GM19193 (cell line): Measurements from ENCODE around the gene BTNL9.

Experiments used
- POLR2A ChIP-seq: IDR thresholded peaks from 4 replicates; pipeline ENCODE4 v1.6.1; 2011; ENCODE audit not compliant: insufficient read depth, insufficient read length; ENCODE audit errors: extremely low read depth

BTNL9 gene

DNA sequence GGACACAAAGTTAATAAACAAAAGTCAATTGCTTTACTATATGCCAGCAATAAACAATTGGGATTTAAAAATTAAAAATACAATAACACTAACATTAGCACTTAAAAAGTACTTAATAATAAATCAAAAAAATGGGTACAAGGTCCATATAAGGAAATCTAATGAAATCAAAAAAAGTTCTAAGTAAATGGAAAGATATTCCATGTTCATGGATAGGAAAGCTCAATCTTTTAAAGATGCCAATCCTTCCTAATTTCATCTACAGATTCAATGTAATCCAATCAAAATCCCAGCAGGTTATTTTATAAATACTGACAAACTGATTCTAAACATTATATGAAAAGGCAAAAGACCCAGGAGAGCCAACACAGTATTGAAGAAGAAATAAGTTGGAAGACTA lies 41.9 kb downstream of the BTNL9 start:
- no peak for TF ChIP-seq POLR2A

DNA sequence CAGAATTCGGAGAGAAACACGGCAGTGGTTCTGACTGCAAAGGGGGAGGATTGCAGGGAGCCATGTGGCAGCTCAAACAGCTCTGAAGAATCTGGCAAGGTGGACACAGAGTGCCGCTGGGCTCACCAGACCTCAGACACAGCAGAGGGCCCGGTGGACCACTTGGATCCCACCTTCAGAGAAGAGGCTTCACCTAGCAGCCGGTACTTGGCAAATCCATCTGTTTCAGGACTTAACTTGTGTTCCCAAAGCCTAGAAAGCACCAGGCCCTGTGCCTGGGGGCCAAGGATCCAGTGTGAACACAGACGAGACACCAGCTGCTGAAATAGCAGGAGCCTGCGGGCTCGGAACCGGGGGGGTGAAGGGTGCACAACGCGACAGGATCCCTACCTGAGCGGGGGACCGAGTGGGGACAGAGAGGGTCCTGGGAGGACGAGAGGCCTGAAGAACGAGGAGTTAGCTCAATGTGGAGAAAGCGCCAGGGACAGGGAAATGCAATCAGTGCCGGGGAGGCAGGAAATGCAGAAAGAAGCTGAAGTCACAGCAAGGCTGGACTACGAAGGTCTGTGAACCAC lies 44.6 kb downstream of the BTNL9 start:
- TF ChIP-seq POLR2A, result no peak

DNA sequence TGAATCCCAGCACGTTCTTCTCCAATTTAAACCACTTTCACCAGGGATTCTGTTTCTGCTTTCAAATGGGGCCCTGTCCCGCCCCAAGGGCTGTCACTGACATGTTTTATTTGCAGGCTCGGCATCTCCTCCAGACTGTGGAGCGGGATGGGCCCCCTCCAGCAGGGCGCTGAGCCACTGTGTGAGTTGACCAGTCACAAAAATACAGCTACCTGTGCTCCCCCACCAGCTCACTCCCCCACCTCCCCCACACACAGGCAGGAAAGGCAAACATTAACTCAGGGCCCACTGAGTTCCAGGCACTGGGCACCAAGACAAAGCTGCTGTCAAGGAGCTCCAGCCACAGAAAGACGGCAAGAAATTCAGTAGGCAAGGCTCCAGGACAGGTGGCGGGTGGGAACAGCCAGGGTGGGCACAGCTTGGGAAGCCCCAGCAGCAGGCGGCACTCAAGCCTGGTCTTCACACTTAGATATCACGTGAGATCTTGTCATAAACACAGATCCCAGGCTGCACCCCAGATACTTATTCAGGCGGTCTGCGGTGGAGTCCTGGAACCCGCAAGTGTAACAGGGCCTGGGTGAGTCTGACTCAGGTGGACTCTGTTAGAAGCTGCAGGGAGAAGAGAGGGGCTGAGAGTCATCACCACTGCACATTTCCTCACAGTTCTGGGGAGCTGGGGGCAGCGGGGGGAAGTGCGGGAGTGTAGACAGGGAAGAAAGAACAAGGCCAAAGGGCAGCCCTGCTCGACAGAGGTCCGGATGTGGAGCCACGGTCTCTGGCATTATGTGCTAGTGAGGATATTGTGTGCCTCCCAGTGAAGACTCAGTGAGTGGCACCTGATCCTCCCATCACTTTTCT lies 46.2 kb downstream of the BTNL9 start:
- no peak for TF ChIP-seq POLR2A

DNA sequence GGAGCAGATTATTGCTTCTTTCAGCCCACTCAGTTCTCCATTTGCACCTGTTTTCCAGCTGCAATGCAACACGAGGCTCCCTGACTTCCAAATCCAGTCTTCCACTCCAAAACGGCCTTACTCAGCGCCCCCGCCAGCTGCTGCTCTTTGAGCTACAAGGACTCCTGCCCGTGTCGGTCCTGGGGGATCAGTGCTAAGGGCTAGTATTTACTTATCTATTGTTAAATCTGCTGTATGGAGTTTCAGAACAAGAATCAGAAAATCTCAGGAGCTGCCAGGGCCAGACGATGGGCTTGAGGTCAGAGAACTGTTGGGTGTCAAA lies 46.8 kb downstream of the BTNL9 start:
- no peak for TF ChIP-seq POLR2A

DNA sequence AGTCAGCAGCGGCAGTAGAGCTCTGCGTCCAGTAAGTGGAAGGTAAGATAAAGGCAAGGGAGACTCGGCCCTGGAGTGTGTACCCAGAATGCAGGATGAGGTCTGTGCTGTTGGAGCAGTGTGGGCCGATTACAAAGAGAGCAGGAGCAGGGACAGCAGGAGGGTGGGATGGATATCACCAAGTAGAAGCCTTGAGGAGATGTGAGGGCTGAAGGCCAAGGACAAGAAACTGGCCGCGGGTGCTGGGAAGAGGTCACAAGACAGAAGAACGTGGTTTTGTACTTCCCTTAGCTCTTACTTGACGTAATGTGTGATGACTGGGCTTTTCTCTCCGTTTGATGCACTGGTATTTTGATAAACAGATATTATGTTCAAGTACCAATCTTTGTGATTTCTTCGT lies 47.2 kb downstream of the BTNL9 start:
- TF ChIP-seq POLR2A, result no peak

DNA sequence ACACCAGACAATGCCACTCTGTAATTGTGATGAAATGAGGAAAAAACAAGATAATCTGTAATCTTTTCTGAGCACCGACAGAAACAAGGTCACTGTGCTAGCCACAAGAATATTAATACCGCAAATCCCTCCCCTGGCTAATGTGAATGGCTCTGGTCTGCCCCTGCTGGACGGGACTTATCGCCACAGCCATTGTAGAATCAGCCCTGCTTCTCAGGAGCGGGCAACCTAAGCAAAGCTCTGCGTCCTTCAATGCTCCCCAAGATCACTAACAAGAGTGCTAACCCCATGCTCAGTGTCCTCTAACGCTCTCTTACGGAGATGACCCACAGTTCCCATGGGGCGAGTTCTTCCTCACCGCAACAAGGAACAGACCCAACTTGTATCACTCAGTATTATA lies 48.2 kb downstream of the BTNL9 start:
- no peak for TF ChIP-seq POLR2A

DNA sequence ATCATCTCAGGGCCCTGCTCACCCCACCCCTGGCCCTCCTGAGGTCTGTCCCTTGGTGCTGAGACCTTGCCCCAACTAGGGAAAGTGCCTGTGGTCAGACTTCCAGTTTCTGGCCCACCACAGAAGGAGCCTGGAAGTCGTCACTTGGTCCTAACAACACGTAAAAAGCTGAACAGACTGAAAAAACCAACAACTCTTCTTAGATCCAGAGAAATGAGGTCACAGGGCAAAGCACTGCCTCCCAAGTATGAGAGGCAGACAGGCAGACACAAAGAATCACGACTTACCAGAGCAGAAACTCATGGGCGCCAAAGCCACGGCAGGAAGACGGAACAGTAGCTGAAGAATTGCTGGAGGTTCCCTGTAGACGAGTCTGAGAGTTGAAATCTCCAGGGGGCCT lies 52.4 kb downstream of the BTNL9 start:
- no peak for TF ChIP-seq POLR2A

DNA sequence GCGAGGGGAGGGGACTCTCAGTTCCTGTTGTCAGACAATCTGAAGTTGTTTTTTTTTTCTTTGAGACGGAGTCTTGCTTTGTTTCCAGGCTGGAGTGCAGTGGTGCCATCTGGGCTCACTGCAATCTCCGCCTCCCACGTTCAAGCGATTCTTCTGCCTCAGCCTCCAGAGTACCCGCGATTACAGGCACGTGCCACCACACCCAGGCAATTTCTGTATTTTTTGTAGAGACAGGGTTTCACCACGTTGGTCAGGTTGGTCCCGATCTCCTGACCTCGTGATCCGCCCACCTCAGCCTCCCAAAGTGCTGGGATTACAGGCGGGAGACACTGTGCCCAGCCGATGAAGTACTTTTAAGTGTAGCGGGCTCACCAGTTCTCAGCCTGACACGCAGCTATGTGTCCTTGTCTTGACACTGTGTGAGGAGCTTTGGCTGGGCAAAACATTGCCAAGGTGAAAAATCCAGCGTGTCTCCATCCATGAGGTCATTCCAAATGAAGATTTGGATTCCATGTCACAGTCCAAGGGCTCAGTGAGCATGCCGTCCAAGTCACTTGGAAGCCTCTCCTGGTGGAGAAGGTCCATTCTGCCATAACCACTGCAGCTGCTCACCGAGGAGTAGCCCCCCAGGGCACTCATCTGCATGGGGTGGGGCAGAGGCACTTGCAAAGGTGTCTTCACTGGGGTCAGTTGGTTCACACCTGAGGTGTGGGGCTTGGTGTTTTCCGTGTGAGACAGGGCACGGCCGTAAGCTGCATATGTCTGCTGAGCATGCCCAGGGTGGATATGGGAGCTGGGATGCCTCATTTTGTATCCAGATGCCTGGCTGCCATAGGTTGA lies 58.9 kb downstream of the BTNL9 start:
- TF ChIP-seq POLR2A, result no peak

DNA sequence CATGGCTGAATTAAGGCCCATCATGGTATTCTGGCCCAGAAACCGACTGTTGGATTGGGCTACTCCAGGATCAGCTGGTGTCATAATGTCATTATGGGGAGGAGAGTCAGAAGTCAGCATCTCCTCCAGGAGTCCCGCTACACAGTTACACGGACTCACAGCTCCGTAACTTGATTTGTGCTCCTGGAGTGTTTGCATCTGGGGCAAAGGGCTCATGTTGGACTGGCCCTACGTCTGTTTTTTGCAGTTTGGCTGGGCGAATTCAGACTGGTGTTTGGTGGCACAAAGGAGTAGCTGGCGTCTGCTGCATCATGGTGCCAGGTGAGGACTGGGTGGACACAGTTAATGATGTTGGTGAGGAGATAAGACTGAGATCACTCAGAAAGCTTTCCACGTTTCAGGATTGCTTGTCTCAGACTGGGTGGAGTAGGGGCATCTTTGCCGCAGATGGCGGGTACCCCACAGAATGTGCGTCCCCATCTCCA lies 59.6 kb downstream of the BTNL9 start:
- TF ChIP-seq POLR2A, result no peak

DNA sequence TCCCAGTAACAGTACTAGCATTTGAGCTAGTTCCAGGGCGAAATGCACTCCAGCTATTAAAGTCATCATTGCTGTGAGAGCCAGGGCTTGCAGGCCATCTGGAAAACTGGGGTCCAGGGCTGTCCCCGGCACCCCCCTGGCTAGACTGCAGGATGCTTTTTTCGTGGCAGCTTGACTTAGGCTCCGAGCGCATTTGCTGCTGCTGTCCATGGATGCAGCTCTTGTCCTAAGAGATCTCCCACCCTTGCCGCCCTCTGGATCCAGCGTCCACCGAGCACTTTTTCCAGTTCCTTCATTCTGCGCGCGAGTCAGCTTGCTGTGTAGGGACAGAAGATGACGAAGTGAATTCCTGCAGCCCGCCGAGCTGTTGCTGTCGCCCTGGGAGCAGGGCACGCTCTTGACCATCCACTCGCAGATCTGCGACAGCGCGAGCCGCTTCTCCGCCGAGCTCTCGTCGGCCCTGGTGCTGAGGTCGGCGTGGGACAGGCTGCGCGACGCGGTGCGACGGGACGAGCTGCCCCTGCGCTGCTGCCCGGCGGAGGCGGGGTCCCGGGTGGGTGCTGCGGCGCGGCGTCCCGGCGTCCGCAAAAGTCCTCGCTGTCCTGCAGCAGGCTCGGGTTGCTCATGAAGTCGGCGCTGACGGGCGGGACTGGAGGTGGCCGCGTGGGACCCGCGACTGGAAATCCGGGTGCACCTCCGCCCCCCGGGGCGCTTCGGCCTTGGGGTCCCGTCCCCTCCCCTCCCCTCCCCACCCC lies 60.2 kb downstream of the BTNL9 start:
- no peak for TF ChIP-seq POLR2A

DNA sequence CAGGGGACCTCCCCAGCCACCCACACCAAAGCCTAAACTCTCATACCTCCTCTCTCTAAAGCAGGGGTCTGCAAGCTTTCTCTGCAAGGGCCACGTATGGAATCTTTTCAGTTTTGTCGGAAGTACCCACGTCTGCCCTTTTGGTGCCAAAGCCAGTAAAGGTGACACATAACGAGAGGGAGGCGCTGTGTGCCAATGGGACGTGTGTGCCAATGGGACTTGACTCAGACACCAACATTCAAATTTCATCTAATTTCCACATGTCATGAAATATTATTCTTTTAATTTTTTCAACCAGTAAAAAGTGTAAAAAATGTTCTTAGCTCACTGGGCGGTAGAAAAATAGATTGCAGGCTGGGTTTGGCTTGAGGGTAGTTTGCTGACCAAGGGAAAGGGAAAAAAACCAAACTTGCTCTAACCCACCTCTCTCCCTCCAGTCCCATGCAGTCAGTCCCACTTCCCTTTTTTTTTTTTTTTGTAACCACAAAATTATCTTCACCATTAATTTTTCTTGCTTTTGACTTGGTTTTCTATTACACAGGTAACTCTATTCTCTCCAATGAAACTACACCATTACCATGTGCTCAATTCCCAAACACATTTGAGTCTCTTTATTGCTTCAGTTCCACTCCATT lies 65.4 kb downstream of the BTNL9 start:
- TF ChIP-seq POLR2A, result no peak

DNA sequence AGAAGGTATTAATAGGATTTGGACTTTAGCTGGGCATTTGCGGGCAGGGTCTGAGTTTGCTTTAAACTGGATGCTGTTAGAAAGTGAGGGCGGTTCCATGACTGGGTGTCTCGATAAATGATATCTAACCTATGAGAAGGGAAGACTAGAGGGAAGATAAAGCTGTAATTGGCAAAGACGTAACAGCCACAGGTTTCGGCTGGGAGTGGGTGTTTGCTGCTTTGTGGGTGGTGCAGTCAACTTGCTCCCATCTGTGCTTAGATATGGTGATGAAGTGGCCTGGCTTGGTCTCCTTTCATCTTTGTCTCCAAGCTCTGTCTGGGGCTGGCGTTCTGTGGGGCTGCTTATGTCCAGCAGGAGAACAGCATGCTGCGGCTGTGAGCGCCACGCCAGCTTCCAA lies 67.6 kb downstream of the BTNL9 start:
- TF ChIP-seq POLR2A, result no peak

DNA sequence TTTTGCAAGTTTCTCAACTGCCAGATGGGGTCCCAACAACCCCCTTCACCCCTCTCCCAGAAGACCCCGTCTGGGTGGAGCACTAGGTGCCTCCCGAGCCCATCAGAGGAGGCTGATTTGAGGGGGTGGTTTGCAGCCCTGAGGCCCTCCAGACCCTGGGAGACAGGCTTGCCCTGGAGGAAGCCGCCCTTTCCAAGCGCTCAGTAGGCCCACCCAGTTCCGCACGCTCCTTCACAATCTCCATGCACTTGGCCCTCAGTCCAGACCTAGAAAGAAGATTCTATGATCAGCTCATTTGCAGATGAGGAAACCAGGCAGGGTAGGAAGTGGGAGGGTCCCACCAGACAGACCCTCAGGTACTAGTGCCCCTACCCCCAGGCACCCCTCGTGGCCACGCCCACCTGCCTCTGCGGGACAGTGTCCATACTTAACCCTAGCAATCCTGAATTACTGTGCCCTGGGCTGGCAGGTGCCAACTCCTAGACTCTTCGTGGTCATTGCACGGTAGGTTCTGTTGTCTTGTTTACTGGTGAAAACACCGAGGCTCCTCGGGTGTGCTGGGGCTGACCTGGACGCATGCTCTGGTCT lies 68.6 kb downstream of the BTNL9 start:
- no peak for TF ChIP-seq POLR2A

DNA sequence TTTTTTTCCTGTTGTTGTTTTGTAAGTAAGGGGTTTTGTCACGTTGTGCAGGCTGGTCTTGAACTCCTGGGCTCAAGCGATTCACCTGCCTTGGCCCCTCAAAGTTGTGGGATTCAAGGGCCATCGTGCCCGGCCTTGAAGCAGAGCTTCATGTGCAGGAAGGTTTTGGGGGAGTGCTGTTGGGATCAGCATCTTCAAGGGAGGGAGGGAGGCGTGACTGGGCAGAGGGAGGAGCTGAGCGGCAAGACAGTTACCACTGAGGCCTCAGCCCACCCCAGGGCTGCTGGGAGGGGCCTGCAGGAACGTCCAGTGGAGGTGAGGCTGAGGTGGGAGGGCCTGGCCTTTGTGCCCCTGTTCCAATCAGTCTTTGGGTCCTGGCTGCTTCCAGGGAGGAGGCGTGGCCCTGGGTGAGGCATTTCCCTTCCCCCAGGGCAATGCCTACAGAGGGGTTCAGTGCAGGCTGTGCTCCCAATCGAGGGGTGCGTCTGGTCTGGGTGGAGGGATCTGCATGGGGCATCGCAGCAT lies 69.5 kb downstream of the BTNL9 start:
- no peak for TF ChIP-seq POLR2A
